SH-SY5Y (cell line): Measurements from ENCODE around the gene PATL2.

Source experiments
- GATA2 ChIP-seq: IDR thresholded peaks from 2 replicates; pipeline ENCODE4 v1.6.1; 2011; ENCODE audit warnings: mild to moderate bottlenecking, low read depth, low read length
- GATA3 ChIP-seq: IDR thresholded peaks from 2 replicates; pipeline ENCODE4 v1.6.1; 2011; ENCODE audit warnings: low read depth, mild to moderate bottlenecking, low read length, moderate library complexity

The PATL2 gene

GRCh38 chr15:44667039-44667360 lies 44.1 kb downstream of the PATL2 start:
- no peak for TF ChIP-seq GATA2
- no peak for TF ChIP-seq GATA3

DNA sequence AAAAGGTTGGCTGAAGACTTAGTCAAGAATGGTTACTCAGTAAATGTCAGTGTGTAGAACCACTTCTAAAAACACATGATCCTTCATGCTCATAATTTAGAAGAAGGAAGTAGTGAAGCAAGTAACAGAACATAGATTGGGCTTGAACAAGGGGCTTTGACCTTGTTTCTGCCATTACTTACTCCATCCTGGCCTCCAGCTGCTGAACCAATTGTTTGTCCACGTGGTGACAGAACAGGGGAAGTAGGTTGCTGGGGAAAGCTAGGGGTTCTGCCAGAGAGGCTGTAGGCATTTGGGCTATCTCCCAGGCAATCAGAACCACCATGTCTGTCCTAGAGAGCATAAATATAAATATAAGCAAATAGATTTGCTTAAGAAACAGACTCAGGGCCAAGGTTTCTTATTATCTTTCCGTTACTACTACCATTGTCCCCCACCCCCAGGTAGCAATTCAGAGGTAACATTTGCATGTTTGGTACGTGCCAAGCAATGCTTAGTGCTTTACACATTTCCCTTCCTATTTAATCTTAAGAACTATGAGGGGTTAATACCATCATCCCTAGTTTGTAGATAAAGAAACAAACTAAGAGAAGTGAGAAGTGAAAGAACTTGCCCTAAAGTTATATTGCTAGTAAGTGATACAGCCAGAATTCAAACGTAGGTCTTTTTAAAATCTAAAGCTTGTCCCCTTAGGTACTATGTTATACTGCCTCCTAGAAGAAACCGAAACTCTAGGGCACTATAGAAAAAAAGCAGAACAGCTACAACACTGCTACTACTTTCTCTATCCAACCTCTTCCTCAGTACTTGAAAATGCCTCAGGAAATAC lies 44.7 kb downstream of the PATL2 start:
- TF ChIP-seq GATA2 = no peak
- TF ChIP-seq GATA3 = no peak

- no peak for TF ChIP-seq GATA3
- TF ChIP-seq GATA2 = no peak
Observed at GRCh38 chr15:44663410-44664308, 47.5 kb downstream of the PATL2 start, which contains the start of gene SPG11. TSS of gene SPG11 (minus strand) at chr15:44663662. CDS start at chr15:44663647, 15 bp downstream.

DNA sequence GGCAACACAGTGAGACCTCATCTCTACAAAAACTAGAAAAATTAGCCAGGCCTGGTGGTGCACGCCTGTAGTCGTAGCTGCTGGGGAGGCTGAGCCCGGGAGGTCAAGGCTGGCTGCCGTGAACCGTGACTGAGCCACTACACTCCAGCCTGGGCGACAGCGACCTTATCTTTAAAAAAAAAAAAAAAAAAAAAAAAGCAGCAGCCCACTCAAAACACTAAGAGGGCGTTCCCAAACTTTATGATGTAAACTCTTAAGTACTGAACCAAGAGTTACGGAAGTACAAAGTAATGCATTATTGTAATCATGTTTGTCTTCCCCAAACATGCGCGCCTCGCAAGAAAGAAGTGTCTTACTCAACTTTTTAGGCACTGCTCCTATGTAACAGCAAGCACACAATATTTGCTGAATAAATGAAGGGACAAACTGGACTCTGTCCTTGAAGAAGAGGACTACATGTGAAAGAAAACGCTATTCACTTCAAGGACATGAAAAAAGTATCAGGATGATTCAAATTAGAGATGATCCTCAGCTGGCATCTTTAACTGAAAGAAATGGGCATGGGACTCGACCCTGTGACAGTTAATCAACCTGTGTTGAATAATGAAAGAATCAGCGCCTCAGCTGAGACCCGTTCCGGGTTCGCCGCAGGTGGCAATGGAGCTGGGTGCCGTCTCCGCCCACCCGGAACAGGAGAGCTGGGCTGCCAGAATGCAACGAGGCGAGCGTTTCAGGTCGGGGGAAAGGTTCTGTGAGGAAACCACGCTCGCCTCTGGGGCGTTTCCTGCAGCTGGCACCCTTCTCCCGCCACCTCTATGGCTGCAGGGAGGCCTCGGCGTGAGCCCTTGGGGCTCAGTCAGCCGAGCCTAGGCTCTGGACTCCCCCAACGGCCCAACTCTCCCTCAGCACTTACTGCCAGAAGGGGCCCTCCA lies 48.4 kb downstream of the PATL2 start:
- TF ChIP-seq GATA2 = no peak
- TF ChIP-seq GATA3 = no peak

DNA sequence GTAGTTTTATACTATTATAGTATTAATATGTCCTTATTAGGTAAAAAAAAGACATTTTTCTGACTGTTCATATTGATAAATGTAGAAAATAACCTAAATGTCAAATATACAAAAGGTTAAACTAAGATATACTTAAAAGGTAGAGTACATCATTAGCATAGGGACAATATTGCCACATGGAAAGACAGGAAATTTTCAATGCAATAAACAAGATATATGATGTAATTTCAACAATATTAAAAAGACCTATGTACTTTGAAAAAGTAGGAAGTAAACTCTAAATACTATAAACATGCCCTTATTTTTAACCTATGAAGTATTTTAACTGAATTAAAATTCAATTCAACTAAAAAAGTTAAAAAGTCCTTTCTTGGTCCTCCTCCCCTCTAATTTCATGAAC lies 49.5 kb downstream of the PATL2 start:
- TF ChIP-seq GATA2 (no peak), GATA3 (no peak)

DNA sequence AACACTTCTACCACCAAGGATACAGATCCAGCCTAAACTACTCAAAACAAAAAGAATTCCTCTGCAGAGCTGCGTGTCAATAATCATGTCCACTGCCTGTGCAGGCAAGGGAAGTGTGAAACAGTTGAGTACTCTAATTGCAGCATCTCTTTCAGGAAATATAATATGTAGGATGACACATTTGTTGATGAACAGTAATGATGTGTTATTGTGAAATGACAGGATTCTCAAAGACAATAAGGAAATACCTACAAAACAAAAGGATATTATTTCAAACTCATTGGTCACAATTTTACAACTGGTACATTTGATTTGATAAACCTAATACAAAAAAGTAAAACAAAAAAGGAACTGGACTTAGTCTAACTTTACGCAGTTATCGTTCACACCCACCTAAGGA lies 52.1 kb downstream of the PATL2 start:
- TF ChIP-seq GATA3 (no peak), GATA2 (no peak)

DNA sequence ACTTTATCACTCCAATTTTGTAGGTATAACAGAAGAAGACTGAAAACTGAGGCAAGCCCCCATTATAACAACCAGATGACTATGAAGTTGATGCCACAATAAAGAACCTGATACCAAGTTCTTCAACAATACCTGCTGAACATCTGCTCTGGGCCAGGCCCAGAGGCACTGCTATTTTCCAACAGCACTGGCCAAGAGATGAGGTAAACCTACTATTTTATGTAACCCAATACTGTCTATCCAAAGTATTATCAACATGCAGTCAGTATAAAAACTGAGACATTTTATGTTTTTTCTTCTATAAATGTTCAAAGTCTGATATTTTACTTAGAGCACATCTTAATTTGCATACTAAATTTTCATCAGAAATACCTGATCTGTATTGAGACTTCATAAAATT lies 53.7 kb downstream of the PATL2 start:
- TF ChIP-seq GATA3 (no peak), GATA2 (no peak)

DNA sequence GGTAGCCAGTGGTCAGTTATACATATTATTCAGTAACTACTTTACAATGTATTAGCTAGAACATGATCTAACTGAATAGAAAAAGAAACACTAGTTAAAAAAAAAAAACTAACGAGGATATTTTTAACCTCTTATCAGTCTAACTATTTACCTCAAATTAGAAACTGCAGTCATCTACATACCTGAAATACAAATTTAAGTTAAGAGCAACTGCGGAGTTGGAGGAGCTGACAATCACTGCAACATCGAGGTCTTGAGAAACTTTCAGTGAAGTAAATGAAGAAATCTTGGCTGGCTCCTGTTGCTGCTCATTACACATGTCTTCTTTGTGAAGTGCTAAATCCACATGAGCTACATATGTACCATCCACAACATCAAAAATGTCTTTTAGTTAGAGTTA lies 54.2 kb downstream of the PATL2 start:
- TF ChIP-seq GATA2 (no peak), GATA3 (no peak)

DNA sequence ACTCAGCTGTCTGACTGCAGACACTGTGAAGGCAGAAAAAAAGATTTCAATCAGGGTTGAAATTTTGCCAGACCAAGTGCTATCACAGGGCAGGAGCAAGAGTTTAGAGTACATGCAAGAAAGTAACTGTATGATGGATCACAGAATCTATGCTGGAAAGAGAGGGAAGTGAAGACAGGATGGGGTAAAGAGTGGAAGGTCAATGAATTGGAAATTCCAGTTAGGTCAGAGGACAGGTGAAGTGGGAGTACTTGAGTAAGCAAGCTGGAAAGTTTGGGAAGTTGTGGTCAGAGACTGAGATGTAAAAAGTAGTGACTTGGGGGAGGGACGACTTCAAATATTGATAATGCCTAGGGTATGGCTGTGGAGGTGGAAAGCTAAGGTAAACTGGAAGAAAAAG lies 54.8 kb downstream of the PATL2 start:
- TF ChIP-seq GATA3 = no peak
- no peak for TF ChIP-seq GATA2

GRCh38 chr15:44654858-44655257 lies 56.3 kb downstream of the PATL2 start:
- no peak for TF ChIP-seq GATA3
- TF ChIP-seq GATA2 = no peak

DNA sequence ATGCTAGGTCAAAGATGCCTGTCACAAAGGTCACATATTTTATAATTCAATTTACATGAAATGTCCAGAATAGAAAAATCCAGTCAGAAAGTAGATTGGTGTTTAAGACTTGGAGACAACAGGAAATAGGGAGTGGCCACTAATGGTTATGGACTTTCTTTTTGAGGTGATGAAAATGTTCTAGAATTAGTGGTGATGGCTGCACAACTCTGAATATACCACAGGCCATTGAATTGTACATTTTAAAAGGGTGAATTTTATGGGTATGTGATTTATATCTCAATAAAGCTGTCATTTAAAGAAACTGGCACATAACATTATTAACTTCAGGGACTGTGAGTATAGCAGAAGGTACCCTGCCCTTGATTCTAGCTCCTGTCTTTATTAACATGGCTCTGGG lies 63.5 kb downstream of the PATL2 start:
- TF ChIP-seq GATA3 (no peak), GATA2 (no peak)

DNA sequence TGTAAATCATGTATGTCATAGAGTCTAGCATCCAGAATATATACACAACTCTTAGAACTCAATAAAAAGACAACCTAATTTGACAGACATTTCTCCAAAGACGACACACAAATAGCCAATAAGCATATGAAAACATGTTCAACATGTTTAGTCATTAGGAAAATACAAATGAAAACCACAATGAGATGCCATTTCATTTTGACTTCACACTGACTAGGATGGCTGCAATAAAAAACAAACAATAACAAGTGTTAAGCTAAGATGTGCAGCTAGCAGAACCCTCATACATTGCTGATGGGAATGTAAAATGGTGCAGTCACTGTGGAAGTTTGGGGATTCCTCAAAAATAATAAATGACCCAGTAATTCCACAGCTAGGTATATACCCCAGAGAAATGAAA lies 64.1 kb downstream of the PATL2 start:
- no peak for TF ChIP-seq GATA2
- no peak for TF ChIP-seq GATA3

DNA sequence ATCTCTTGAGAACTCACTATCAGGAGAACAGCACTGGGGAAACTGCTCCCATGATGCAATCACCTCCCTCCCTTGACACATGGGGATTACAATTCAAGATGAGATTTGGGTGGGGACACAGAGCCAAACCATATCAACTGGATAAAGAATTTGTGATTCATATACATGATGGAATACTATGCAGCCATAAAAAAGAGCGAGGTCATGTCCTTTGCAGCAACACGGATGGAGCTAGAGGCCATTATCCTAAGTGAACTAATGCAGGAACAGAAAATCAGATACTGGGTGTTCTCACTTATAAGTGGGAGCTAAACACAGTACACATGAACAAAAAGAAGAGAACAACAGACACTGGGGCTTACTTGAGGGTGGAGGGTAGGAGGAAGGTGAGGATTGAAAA lies 64.7 kb downstream of the PATL2 start:
- TF ChIP-seq GATA3 = no peak
- no peak for TF ChIP-seq GATA2

- TF ChIP-seq GATA2 (no peak), GATA3 (no peak)
Observed at GRCh38 chr15:44641651-44642050, 69.5 kb downstream of the PATL2 start.

GRCh38 chr15:44636976-44637375 lies 74.1 kb downstream of the PATL2 start:
- TF ChIP-seq GATA3 = no peak
